GM18873 (cell line): ENCODE data around the gene PPOX.
A peak's percentile ranks its signal among the peaks of the same experiment; 100 is the strongest.

Experiments used
- ATAC-seq: cut with Tn5 transposase; IDR thresholded peaks from one replicate; pipeline ENCODE4 v1.9.1; 2021; ENCODE audit warnings: mild to moderate bottlenecking, moderate library complexity, moderate number of reproducible peaks; ENCODE audit not compliant: unreplicated experiment, low FRiP score

The PPOX gene

GRCh38 chr1:161145832-161146231 lies 20.4 kb upstream of the PPOX start:
- ATAC-seq = no peak

GRCh38 chr1:161153176-161153575 lies 13.1 kb upstream of the PPOX start:
- no peak for ATAC-seq

GRCh38 chr1:161153682-161154337 lies 12.4 kb upstream of the PPOX start, which contains the start of gene UFC1:
Gene UFC1, plus strand, starts transcription at chr1:161153978. Its CDS starts 20 bp downstream, at chr1:161153998.
- ATAC-seq = no peak

GRCh38 chr1:161157867-161158266 lies 8.4 kb upstream of the PPOX start:
- no peak for ATAC-seq

- no peak for ATAC-seq
Observed at GRCh38 chr1:161158316-161159010, 7.8 kb upstream of the PPOX start.

GRCh38 chr1:161159087-161159912 lies 6.9 kb upstream of the PPOX start, which contains the start of gene USP21:
Gene USP21, plus strand, starts transcription at chr1:161159500. Its CDS starts 1,141 bp downstream, at chr1:161160641.
- peak; percentile 62 for ATAC-seq

- no peak for ATAC-seq
Observed at GRCh38 chr1:161159913-161160243, 6.3 kb upstream of the PPOX start.

- no peak for ATAC-seq
Observed at GRCh38 chr1:161160671-161161145, 5.5 kb upstream of the PPOX start.

- no peak for ATAC-seq
Observed at GRCh38 chr1:161161652-161162051, 4.6 kb upstream of the PPOX start.

- ATAC-seq = no peak
Observed at GRCh38 chr1:161162052-161162451, 4.2 kb upstream of the PPOX start.

GRCh38 chr1:161162806-161163205 lies 3.4 kb upstream of the PPOX start:
- ATAC-seq = no peak

GRCh38 chr1:161163793-161164192 lies 2.4 kb upstream of the PPOX start:
- ATAC-seq = no peak

GRCh38 chr1:161164901-161165610 lies 1.2 kb upstream of the PPOX start:
- ATAC-seq = no peak

- ATAC-seq = no peak
Observed at GRCh38 chr1:161166669-161167548, 683 bp downstream of the PPOX start.

GRCh38 chr1:161168906-161169305 lies 2.7 kb downstream of the PPOX start:
- no peak for ATAC-seq

- no peak for ATAC-seq
Observed at GRCh38 chr1:161171191-161171590, 5.0 kb downstream of the PPOX start.

GRCh38 chr1:161171696-161172095 lies 5.5 kb downstream of the PPOX start:
- no peak for ATAC-seq

- ATAC-seq = no peak
Observed at GRCh38 chr1:161172349-161172748, 6.1 kb downstream of the PPOX start.

- no peak for ATAC-seq
Observed at GRCh38 chr1:161172776-161173376, 6.7 kb downstream of the PPOX start.
